ENCODE measurements around the gene MTHFD1L.

DNA sequence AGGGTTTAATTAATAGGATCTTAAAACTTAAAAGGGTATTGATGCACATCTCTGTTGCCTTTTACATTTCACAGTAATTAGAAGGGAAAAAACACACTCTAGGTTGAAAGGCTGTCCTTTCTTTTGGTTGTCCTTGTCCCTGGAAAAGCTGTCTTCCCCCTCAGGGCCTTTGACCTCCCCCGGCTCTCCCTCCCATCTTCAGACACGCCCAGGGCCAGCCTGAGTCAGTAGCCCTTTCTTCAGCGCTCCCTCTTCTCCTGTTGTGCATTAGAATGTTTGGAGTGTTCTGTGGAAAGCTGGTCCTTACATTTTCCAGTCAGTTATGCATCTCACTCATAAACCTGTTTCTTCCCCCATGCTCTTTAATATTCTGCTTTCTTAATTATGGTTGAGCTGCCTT is 157.0 kb downstream of the MTHFD1L start:
- TF ChIP-seq, protein P1, sequence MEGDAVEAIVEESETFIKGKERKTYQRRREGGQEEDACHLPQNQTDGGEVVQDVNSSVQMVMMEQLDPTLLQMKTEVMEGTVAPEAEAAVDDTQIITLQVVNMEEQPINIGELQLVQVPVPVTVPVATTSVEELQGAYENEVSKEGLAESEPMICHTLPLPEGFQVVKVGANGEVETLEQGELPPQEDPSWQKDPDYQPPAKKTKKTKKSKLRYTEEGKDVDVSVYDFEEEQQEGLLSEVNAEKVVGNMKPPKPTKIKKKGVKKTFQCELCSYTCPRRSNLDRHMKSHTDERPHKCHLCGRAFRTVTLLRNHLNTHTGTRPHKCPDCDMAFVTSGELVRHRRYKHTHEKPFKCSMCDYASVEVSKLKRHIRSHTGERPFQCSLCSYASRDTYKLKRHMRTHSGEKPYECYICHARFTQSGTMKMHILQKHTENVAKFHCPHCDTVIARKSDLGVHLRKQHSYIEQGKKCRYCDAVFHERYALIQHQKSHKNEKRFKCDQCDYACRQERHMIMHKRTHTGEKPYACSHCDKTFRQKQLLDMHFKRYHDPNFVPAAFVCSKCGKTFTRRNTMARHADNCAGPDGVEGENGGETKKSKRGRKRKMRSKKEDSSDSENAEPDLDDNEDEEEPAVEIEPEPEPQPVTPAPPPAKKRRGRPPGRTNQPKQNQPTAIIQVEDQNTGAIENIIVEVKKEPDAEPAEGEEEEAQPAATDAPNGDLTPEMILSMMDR (IDR thresholded peaks at IDR 0.05) = no peak
- TF ChIP-seq POLR2A (IDR thresholded peaks at IDR 0.05) (no peak), POLR2AphosphoS5 (IDR thresholded peaks at IDR 0.05) (no peak)
